K562 (cell line): ENCODE measurements around the gene ANKS1A. TPM values are rescaled to one million over a fixed set of nuclear protein-coding genes. Genes with fewer than 3 reads are reported as not detected.

ENCODE experiments used
- ATAC-seq: fragments of 200-7000 bp; cut with Tn5 transposase; 3 replicates; pipeline ENCODE4 v1.9.1; 2020; ENCODE audit warnings: moderate library complexity
- BruUV-seq: library from RNA; stranded (reverse); fragments of 400-500 nt; replicated peaks from 2 replicates; lab custom pipeline; 2021; lab: Mats Ljungman, UMichigan
- CTCF ChIA-PET: fragments of 300-600 bp; formaldehyde crosslinking; extraction: SDS; loops from one replicate; lab custom pipeline; 2021; ENCODE audit warnings: low intra/inter-chr PET ratio; lab: Yijun Ruan, JAX
- POLR2A ChIA-PET: fragments of 300-600, 350-650 bp; sonication (Branson Sonifier 250); formaldehyde crosslinking; extraction: SDS; loops from one replicate; lab custom pipeline; 2021; ENCODE audit warnings: antibody characterized with exemption, inconsistent platforms; lab: Yijun Ruan, JAX
- DNase-seq, 4 experiments: peaks; one replicate each; pipeline versions ENCODE4 v3.0.0 to v3.0.0-alpha.2; 2011 to 2018; ENCODE audit warnings: low spot score in 3 of 4, mixed read lengths in 3 of 4; ENCODE audit errors: extremely low read depth in 1 of 4
- FAIRE-seq: peaks from 2 replicates; lab custom pipeline; 2011; peaks lifted over from hg19 to GRCh38; lab: Jason Lieb, UNC
- H2AFZ ChIP-seq: 2 replicates; pipeline ENCODE4 v1.6.0; 2011; ENCODE audit warnings: low read depth, low read length, control low read depth, inconsistent platforms
- H3K27ac ChIP-seq: fragments of 200-600 bp; 3 replicates; pipeline ENCODE4 v1.8.0; 2011; ENCODE audit warnings: low read depth, mild to moderate bottlenecking, control low read depth, inconsistent platforms, low read length, moderate library complexity, mixed read lengths; ENCODE audit errors: extremely low read depth
- H3K27me3 ChIP-seq, 2 experiments: fragments of 300-600 bp in 1 of 2; 2 replicates in 1 of 2; 3 replicates in 1 of 2; pipeline versions ENCODE4 v1.6.0 to v1.8.0; 2011; ENCODE audit warnings: inconsistent platforms in 2 of 2, low read length in 2 of 2, mild to moderate bottlenecking in 1 of 2, mixed read lengths in 1 of 2, moderate library complexity in 1 of 2; ENCODE audit not compliant: control insufficient read depth in 2 of 2, insufficient read depth in 2 of 2
- H3K36me3 ChIP-seq: fragments of 300-600 bp; 3 replicates; pipeline ENCODE4 v1.8.0; 2011; ENCODE audit warnings: mild to moderate bottlenecking, low read length, inconsistent platforms; ENCODE audit not compliant: control insufficient read depth, insufficient read depth
- H3K4me1 ChIP-seq, 2 experiments: fragments of 200-600 bp in 1 of 2; replicated peaks in 1 of 2; 2 replicates in 1 of 2; 3 replicates in 1 of 2; pipeline versions ENCODE4 v1.5.1 to v1.8.0; 2011; ENCODE audit warnings: inconsistent platforms in 2 of 2, low read length in 2 of 2, mild to moderate bottlenecking in 1 of 2, mixed read lengths in 1 of 2, moderate library complexity in 1 of 2; ENCODE audit not compliant: control insufficient read depth in 2 of 2, insufficient read depth in 2 of 2
- H3K4me2 ChIP-seq: 2 replicates; pipeline ENCODE4 v1.6.1; 2011; ENCODE audit warnings: low read length, control low read depth, inconsistent platforms, mixed read lengths; ENCODE audit not compliant: insufficient read depth
- H3K4me3 ChIP-seq: fragments of 200-600 bp; sonication (generic), shearing (Covaris generic); 2 replicates; pipeline ENCODE4 v1.5.1; 2016; ENCODE audit warnings: control low read depth, inconsistent platforms
- H3K79me2 ChIP-seq: fragments of 200-600 bp; 3 replicates; pipeline ENCODE4 v1.8.0; 2011; ENCODE audit warnings: low read length, inconsistent platforms; ENCODE audit not compliant: control insufficient read depth, insufficient read depth
- H3K9ac ChIP-seq, 2 experiments: 2 replicates each; pipeline versions ENCODE4 v1.6.0 to v1.6.1; 2011; ENCODE audit warnings: low read depth in 2 of 2, low read length in 2 of 2, control low read depth in 1 of 2, inconsistent platforms in 1 of 2, mild to moderate bottlenecking in 1 of 2, mixed read lengths in 1 of 2; ENCODE audit not compliant: insufficient read depth in 1 of 2
- H3K9me1 ChIP-seq: one replicate; pipeline ENCODE4 v1.6.0; 2011; ENCODE audit warnings: inconsistent platforms, mild to moderate bottlenecking, low read length, moderate library complexity; ENCODE audit not compliant: control insufficient read depth, insufficient read depth
- H3K9me3 ChIP-seq: replicated peaks from 2 replicates; pipeline ENCODE4 v1.5.1; 2011; ENCODE audit warnings: low read depth, low read length, inconsistent platforms; ENCODE audit not compliant: control insufficient read depth, insufficient read depth
- H4K20me1 ChIP-seq: replicated peaks from 2 replicates; pipeline ENCODE4 v1.6.1; 2011; ENCODE audit warnings: low read length, inconsistent platforms, mixed read lengths; ENCODE audit not compliant: control insufficient read depth, insufficient read depth
- ATF1 ChIP-seq, 2 experiments: fragments of 450-650 bp in 1 of 2; IDR thresholded peaks; 2 replicates each; pipeline ENCODE4 v1.6.1; 2016; ENCODE audit warnings: missing compliant biosample characterization in 1 of 2, missing genetic modification characterization in 1 of 2
- GATAD2B ChIP-seq: fragments of 450-650 bp; IDR thresholded peaks from 2 replicates; pipeline ENCODE4 v1.6.1; 2017; ENCODE audit warnings: mild to moderate bottlenecking, borderline replicate concordance
- KLF6 ChIP-seq: fragments of 250-450 bp; sonication (Bioruptor Pico); IDR thresholded peaks from 2 replicates; pipeline ENCODE4 v1.4.0; 2020; ENCODE audit warnings: mild to moderate bottlenecking, moderate library complexity, borderline replicate concordance
- NFATC3 ChIP-seq: fragments of 450-650 bp; IDR thresholded peaks from 2 replicates; pipeline ENCODE4 v1.6.1; 2017; ENCODE audit warnings: mild to moderate bottlenecking
- NFIC ChIP-seq: fragments of 450-650 bp; IDR thresholded peaks from 2 replicates; pipeline ENCODE4 v1.6.1; 2017; ENCODE audit warnings: mild to moderate bottlenecking, inconsistent platforms
- RFX5 ChIP-seq: IDR thresholded peaks from 2 replicates; pipeline ENCODE4 v1.6.1; 2011; ENCODE audit warnings: low read depth, mild to moderate bottlenecking, improper control_type of control experiment, low read length
- SPI1 ChIP-seq: IDR thresholded peaks from 2 replicates; pipeline ENCODE4 v1.6.1; 2011; ENCODE audit warnings: low read depth, low read length, control low read depth, borderline replicate concordance
- ZBTB9 ChIP-seq: fragments of 450-650 bp; formaldehyde crosslinking; IDR thresholded peaks from 2 replicates; pipeline ENCODE4 v1.4.0; 2020; ENCODE audit warnings: mild to moderate bottlenecking, moderate library complexity
- ZC3H11A ChIP-seq: IDR thresholded peaks from 2 replicates; pipeline ENCODE4 v1.6.1; 2012; ENCODE audit warnings: low read depth, low read length, improper control_type of control experiment
- WGBS: fragments of 100-300 bp; shearing (Covaris generic); methylation state at CpG from one replicate; pipeline ENCODE4 v1.1.6; 2016; ENCODE audit warnings: low coverage, mixed read lengths; ENCODE audit not compliant: insufficient coverage; ENCODE audit errors: missing lambda C conversion rate; 5-methylcytosine and 5-hydroxymethylcytosine counted together
- in situ Hi-C: fragments of 300-500 bp; cut with MboI; formaldehyde crosslinking; loops from 4 replicates; pipeline ENCODE4 v1.15.0; 2018; ENCODE audit warnings: inconsistent platforms, mixed read lengths
- intact Hi-C: fragments of 100-400 bp; cut with micrococcal nuclease; formaldehyde crosslinking; loops from 2 replicates; pipeline ENCODE4 v1.14.2; 2022
- polyA plus RNA-seq, 8 experiments: library from polyadenylated mRNA; depleted of rRNA in 4 of 8; stranded (reverse) in 5 of 8; unstranded in 3 of 8; fragments of >200 nt; fragmentation: Nextera tagmentation in 2 of 8; fragmentation: Illumina TruSeq in 1 of 8; extraction: Ambion mirVana in 2 of 8; extraction: Trizol in 1 of 8; gene quantifications; 2 replicates each; pipeline versions ENCODE4 v1.2.1 to v1.2.3, GENCODE V29; 2011 to 2014; ENCODE audit warnings: inconsistent platforms in 1 of 8, missing spikeins in 1 of 8
- total RNA-seq, 7 experiments: library from RNA; depleted of rRNA in 6 of 7; stranded (reverse); fragments of >200 nt in 6 of 7; fragmentation: Illumina TruSeq in 2 of 7; extraction: Trizol in 2 of 7; gene quantifications; 2 replicates each; pipeline versions ENCODE4 v1.2.1 to v1.2.3, GENCODE V29; 2011 to 2021; ENCODE audit warnings: low replicate concordance in 1 of 7
- TF ChIP-seq, protein P1 (sequence below), 2 experiments: IDR thresholded peaks in 1 of 2; conservative IDR thresholded peaks in 1 of 2; 2 replicates each; pipeline ENCODE4 v1.6.1; 2016; ENCODE audit warnings: low read depth in 2 of 2, mild to moderate bottlenecking in 1 of 2, missing compliant biosample characterization in 1 of 2, missing genetic modification characterization in 1 of 2, moderate library complexity in 1 of 2

ANKS1A gene
- total and polyA plus RNA-seq, 9 of the 15 experiments (the other 6 are each of a cell fraction or from before 2014, with no cell fraction given), result 1.1 to 13.8 (median 5.3) TPM

DNA sequence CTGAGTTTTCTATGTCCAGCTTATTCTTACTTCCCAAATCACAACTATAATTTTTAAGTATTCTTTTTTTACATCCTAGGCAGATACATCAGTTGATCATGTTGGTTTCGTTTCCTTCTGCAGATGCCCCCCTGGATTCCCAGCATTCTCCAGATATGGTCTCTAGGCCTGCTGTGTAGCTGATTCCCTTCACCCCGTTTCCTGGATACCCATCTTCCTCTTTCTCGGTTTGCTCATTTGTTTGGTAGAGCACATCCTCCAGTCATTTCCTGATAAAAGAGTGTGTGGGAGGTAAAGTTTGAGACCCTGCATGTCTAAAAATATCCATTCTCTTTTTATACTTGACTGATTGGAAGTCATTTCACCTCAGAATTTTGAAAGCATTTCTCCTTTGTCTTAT lies 66.4 kb downstream of the ANKS1A start:
- WGBS, result 18% methylated on average over 3 of the region's 3 CpGs
- Histone ChIP-seq H3K9me3 (no peaks in the 10 kb centered on the region), H4K20me1 (no peaks in the 10 kb centered on the region), H3K9ac (no peak overlapping the region), H3K27me3 (no peaks in the 10 kb centered on the region), H3K9me1 (no peaks in the 10 kb centered on the region), H3K4me3 (no peak overlapping the region), H3K4me2 (no peak overlapping the region), H3K79me2 (no peaks in the 10 kb centered on the region), H3K27ac (no peak overlapping the region), H2AFZ (no peak overlapping the region), H3K36me3 (no peaks in the 10 kb centered on the region), H3K4me1 (peaks cover 0 to 4% of the 10 kb centered on the region in 2 experiments; a peak in 2 of 5 replicates)
- peak in 1 of 4 experiments; percentile 30 for DNase-seq
- POLR2A ChIA-PET, result interaction anchor here (0.5 to 1.2 kb wide), 2 partner anchors 11 to 214 kb away, joined by 3 read pairs; no protein-coding TSS in a partner anchor
- no peak for ATAC-seq
- FAIRE-seq, result no peak
- in situ Hi-C loops (no loop called here), intact Hi-C loops (no loop called here)
- TF ChIP-seq SPI1 (0 out of 2 replicates have a peak, but pooled peaks have one; percentile 9), ZC3H11A (no peak), KLF6 (no peak), ATF1 (CRISPR knock-in tag; IDR thresholded peaks at IDR 0.05) (no peak), ATF1 (tag; IDR thresholded peaks at IDR 0.05) (no peak)
- no TSS peak for BruUV-seq
- CTCF ChIA-PET, result no interaction called here

GRCh38 chr6:34957231-34957783 lies 68.3 kb downstream of the ANKS1A start:
- 38% methylated on average over 2 of the region's 2 CpGs for WGBS
- Histone ChIP-seq H3K9me1 (no peaks in the 10 kb centered on the region), H3K9me3 (no peaks in the 10 kb centered on the region), H2AFZ (no peak overlapping the region), H3K27me3 (no peaks in the 10 kb centered on the region), H3K9ac (no peak overlapping the region), H3K79me2 (no peaks in the 10 kb centered on the region), H3K4me2 (no peak overlapping the region), H3K4me3 (no peak overlapping the region), H3K27ac (no peak overlapping the region), H3K36me3 (no peaks in the 10 kb centered on the region), H4K20me1 (no peaks in the 10 kb centered on the region), H3K4me1 (peaks cover 0 to 4% of the 10 kb centered on the region in 2 experiments; a peak in 2 of 5 replicates)
- in situ Hi-C loops (no loop called here), intact Hi-C loops (no loop called here)
- FAIRE-seq (no peak), ATAC-seq (no peak), DNase-seq (no peak)
- CTCF ChIA-PET, result no interaction called here
- no TSS peak for BruUV-seq
- POLR2A ChIA-PET, result interaction anchor here (0.7 to 1.3 kb wide), 2 partner anchors 16 to 35 kb away, joined by 3 to 4 read pairs; no protein-coding TSS in a partner anchor
- TF ChIP-seq ZBTB9 (CRISPR knock-in tag), result no peak
- TF ChIP-seq NFATC3, result no peak
- TF ChIP-seq NFIC, result peak; percentile 56
- no peak for TF ChIP-seq GATAD2B
- TF ChIP-seq RFX5, result no peak
- TF ChIP-seq, protein P1, sequence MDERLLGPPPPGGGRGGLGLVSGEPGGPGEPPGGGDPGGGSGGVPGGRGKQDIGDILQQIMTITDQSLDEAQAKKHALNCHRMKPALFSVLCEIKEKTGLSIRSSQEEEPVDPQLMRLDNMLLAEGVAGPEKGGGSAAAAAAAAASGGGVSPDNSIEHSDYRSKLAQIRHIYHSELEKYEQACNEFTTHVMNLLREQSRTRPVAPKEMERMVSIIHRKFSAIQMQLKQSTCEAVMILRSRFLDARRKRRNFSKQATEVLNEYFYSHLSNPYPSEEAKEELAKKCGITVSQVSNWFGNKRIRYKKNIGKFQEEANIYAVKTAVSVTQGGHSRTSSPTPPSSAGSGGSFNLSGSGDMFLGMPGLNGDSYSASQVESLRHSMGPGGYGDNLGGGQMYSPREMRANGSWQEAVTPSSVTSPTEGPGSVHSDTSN (CRISPR knock-in tag; IDR thresholded peaks at IDR 0.05; ENCODE audit: low read depth), result no peak
- TF ChIP-seq, protein P1 (tag; conservative IDR thresholded peaks at IDR 0.05; ENCODE audit: low read depth), result 0 out of 2 replicates have a peak, but pooled peaks have one; percentile 6
